Skeletal muscle tissue (tissue), 4 donors: ENCODE measurements around the gene MAPK8IP2. TPM values are rescaled to one million over a fixed set of nuclear protein-coding genes. Genes with fewer than 3 reads are reported as not detected.

ENCODE experiments used
- H3K27ac ChIP-seq: one replicate; pipeline ENCODE4 v1.7.0; 2013; ENCODE audit warnings: mild to moderate bottlenecking, low read depth, low read length, inconsistent platforms
- H3K27me3 ChIP-seq, 3 donors: one replicate each; pipeline ENCODE4 v1.7.0; 2013; ENCODE audit warnings: low read length in 3 of 3; ENCODE audit not compliant: control insufficient read depth in 3 of 3, insufficient read depth in 3 of 3
- H3K36me3 ChIP-seq, 3 donors: one replicate each; pipeline ENCODE4 v1.7.0; 2013; ENCODE audit warnings: low read length in 3 of 3; ENCODE audit not compliant: control insufficient read depth in 3 of 3, insufficient read depth in 3 of 3
- H3K4me1 ChIP-seq, 3 donors: one replicate each; pipeline ENCODE4 v1.7.0; 2013; ENCODE audit warnings: low read length in 3 of 3, mild to moderate bottlenecking in 3 of 3; ENCODE audit not compliant: control insufficient read depth in 3 of 3, insufficient read depth in 3 of 3
- H3K4me3 ChIP-seq, 3 donors: one replicate each; pipeline ENCODE4 v1.7.0; 2013; ENCODE audit warnings: low read length in 3 of 3
- H3K9ac ChIP-seq, 3 donors: one replicate each; pipeline ENCODE4 v1.7.0; 2013; ENCODE audit warnings: low read length in 3 of 3, mild to moderate bottlenecking in 3 of 3, moderate library complexity in 2 of 3, low read depth in 1 of 3
- H3K9me3 ChIP-seq, 3 donors: one replicate each; pipeline ENCODE4 v1.7.0; 2013; ENCODE audit warnings: low read length in 3 of 3; ENCODE audit not compliant: control insufficient read depth in 3 of 3
- total RNA-seq: library from RNA; depleted of rRNA; stranded (reverse); fragments of >200 nt; gene quantifications from one replicate; pipeline ENCODE4 v1.2.3, GENCODE V29; 2014
- donor health status: Osteomylitis.

Gene MAPK8IP2
- total RNA-seq, 1 donor from 2014 or later: 0.52 TPM

GRCh38 chr22:50597097-50597496 is 3.5 kb upstream of the MAPK8IP2 start:
- H3K36me3 ChIP-seq: no peaks in the 10 kb centered on the region
- peaks cover 18 to 27% (median 19%) of the 10 kb centered on the region in 3 donors for H3K27me3 ChIP-seq
- H3K4me1 ChIP-seq: peaks cover 0 to 2% (median 0%) of the 10 kb centered on the region in 3 donors
- no peak overlapping the region for H3K4me3 ChIP-seq
- H3K9me3 ChIP-seq: no peaks in the 10 kb centered on the region
- no peak overlapping the region for H3K27ac ChIP-seq
- H3K9ac ChIP-seq: no peak overlapping the region

- H3K27me3 ChIP-seq: peaks cover 33 to 52% (median 44%) of the 10 kb centered on the region in 3 donors
- H3K9me3 ChIP-seq: no peaks in the 10 kb centered on the region
- peaks cover 0 to 2% (median 0%) of the 10 kb centered on the region in 3 donors for H3K4me1 ChIP-seq
- H3K9ac ChIP-seq: no peak overlapping the region
- no peaks in the 10 kb centered on the region for H3K36me3 ChIP-seq
- no peak overlapping the region for H3K27ac ChIP-seq
- no peak overlapping the region for H3K4me3 ChIP-seq
These were observed 657 bp upstream of the MAPK8IP2 start for GRCh38 chr22:50599816-50600455.

- no peaks in the 10 kb centered on the region for H3K9me3 ChIP-seq
- no peak overlapping the region for H3K9ac ChIP-seq
- peaks cover 35 to 61% (median 55%) of the 10 kb centered on the region in 3 donors for H3K27me3 ChIP-seq
- H3K4me1 ChIP-seq: peaks cover 0 to 2% (median 0%) of the 10 kb centered on the region in 3 donors
- no peak overlapping the region for H3K4me3 ChIP-seq
- no peaks in the 10 kb centered on the region for H3K36me3 ChIP-seq
- no peak overlapping the region for H3K27ac ChIP-seq
These were observed 525 bp downstream of the MAPK8IP2 start for GRCh38 chr22:50600967-50601668.

DNA sequence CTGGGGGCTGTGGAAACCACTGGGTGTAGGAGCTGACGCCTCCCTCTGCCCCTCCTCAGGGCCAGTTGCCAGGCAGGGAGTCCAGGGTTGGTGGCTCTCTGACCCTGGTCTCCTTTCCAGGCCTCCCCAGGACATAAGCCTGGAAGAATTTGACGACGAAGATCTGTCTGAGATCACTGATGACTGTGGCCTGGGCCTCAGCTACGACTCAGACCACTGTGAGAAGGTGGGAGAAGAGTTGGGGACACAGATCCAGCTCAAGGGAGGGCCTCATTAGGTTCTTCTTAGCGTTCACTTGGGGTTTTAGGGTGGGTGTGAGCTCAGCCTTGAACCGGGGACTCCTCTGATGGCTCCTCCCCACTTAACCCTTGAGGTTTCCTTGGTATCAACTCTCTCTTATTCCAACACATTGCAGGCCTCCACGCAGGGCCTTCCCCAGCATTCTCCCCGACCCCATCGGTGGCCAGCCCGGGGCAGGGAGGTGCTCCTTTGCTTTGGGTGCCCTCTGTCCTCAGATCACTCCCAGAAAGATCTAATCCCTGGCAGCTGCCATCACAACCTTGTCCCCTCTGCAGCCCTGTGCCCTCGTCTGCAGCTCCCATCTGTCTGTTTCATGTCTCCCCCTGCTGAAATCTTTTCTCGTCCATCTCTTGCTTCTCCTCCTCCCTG is 1.2 kb downstream of the MAPK8IP2 start:
- H3K9me3 ChIP-seq: no peaks in the 10 kb centered on the region
- peaks cover 35 to 61% (median 59%) of the 10 kb centered on the region in 3 donors for H3K27me3 ChIP-seq
- no peak overlapping the region for H3K9ac ChIP-seq
- H3K27ac ChIP-seq: no peak overlapping the region
- peaks cover 0 to 2% (median 0%) of the 10 kb centered on the region in 3 donors for H3K4me1 ChIP-seq
- H3K36me3 ChIP-seq: no peaks in the 10 kb centered on the region
- no peak overlapping the region for H3K4me3 ChIP-seq

- peaks cover 38 to 66% (median 60%) of the 10 kb centered on the region in 3 donors for H3K27me3 ChIP-seq
- no peaks in the 10 kb centered on the region for H3K9me3 ChIP-seq
- H3K4me3 ChIP-seq: no peak overlapping the region
- no peaks in the 10 kb centered on the region for H3K36me3 ChIP-seq
- H3K9ac ChIP-seq: no peak overlapping the region
- H3K4me1 ChIP-seq: peaks cover 0 to 2% (median 0%) of the 10 kb centered on the region in 3 donors
- H3K27ac ChIP-seq: no peak overlapping the region
These were observed 1.7 kb downstream of the MAPK8IP2 start for GRCh38 chr22:50602338-50602700.

- H3K4me1 ChIP-seq: peaks cover 0 to 2% (median 0%) of the 10 kb centered on the region in 3 donors
- H3K27ac ChIP-seq: no peak overlapping the region
- H3K27me3 ChIP-seq: peaks cover 39 to 68% (median 68%) of the 10 kb centered on the region in 3 donors
- no peak overlapping the region for H3K4me3 ChIP-seq
- H3K36me3 ChIP-seq: no peaks in the 10 kb centered on the region
- H3K9ac ChIP-seq: no peak overlapping the region
- H3K9me3 ChIP-seq: no peaks in the 10 kb centered on the region
These were observed 3.1 kb downstream of the MAPK8IP2 start for GRCh38 chr22:50603511-50604255.

GRCh38 chr22:50604256-50605001 is 3.8 kb downstream of the MAPK8IP2 start:
- no peak overlapping the region for H3K4me3 ChIP-seq
- peaks cover 0 to 2% (median 0%) of the 10 kb centered on the region in 3 donors for H3K4me1 ChIP-seq
- H3K9ac ChIP-seq: no peak overlapping the region
- no peaks in the 10 kb centered on the region for H3K9me3 ChIP-seq
- peaks cover 39 to 66% (median 64%) of the 10 kb centered on the region in 3 donors for H3K27me3 ChIP-seq
- no peaks in the 10 kb centered on the region for H3K36me3 ChIP-seq
- H3K27ac ChIP-seq: no peak overlapping the region

DNA sequence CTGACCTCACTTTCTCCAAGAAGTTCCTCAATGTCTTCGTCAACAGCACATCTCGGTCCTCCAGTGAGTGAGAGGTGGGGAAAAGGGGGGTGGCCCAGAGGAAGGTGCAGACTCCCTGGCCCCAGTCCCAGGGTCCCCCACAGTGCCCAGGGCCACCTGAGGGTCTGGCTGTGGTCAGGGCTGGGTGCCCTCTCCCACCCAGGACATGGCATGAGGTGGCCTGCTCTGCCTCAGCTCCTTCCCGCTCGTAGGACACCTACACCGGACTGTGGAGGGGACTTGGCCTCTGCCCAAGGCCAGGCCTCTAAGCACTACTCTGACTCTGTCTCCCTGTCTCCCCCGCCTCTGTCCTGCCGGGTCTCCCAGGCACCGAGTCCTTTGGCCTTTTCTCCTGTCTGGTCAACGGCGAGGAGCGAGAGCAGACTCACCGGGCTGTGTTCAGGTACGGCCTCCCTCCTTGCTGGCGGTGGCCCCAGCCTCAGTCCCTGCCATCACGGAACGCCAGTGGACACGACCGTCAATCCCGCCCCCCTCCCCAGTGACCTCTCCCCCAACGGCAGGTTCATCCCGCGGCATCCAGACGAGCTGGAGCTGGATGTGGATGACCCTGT is 4.5 kb downstream of the MAPK8IP2 start:
- no peak overlapping the region for H3K27ac ChIP-seq
- no peaks in the 10 kb centered on the region for H3K4me1 ChIP-seq
- no peaks in the 10 kb centered on the region for H3K36me3 ChIP-seq
- H3K9me3 ChIP-seq: no peaks in the 10 kb centered on the region
- H3K4me3 ChIP-seq: no peak overlapping the region
- no peak overlapping the region for H3K9ac ChIP-seq
- peaks cover 34 to 64% (median 57%) of the 10 kb centered on the region in 3 donors for H3K27me3 ChIP-seq

GRCh38 chr22:50605613-50606074 is 5.1 kb downstream of the MAPK8IP2 start:
- H3K9me3 ChIP-seq: no peaks in the 10 kb centered on the region
- no peak overlapping the region for H3K9ac ChIP-seq
- no peak overlapping the region for H3K27ac ChIP-seq
- no peak overlapping the region for H3K4me3 ChIP-seq
- H3K27me3 ChIP-seq: peaks cover 33 to 63% (median 61%) of the 10 kb centered on the region in 3 donors
- H3K36me3 ChIP-seq: no peaks in the 10 kb centered on the region
- H3K4me1 ChIP-seq: no peaks in the 10 kb centered on the region
